Brain microvascular endothelial cell (primary cell): ENCODE data around the gene CENPV.

Experiments used
- DNase-seq: peaks from one replicate; pipeline ENCODE4 v3.0.0-alpha.2; 2020
- H3K27ac ChIP-seq: fragments of 250-450 bp; sonication (Bioruptor Pico); 2 replicates; pipeline ENCODE4 v1.5.1; 2020; ENCODE audit warnings: mild to moderate bottlenecking, moderate library complexity
- H3K27me3 ChIP-seq: fragments of 250-450 bp; sonication (Bioruptor Pico); replicated peaks from 2 replicates; pipeline ENCODE4 v1.5.1; 2020; ENCODE audit warnings: mild to moderate bottlenecking
- H3K36me3 ChIP-seq: fragments of 250-450 bp; sonication (Bioruptor Pico); replicated peaks from 2 replicates; pipeline ENCODE4 v1.5.1; 2020; ENCODE audit warnings: mild to moderate bottlenecking
- H3K4me3 ChIP-seq: 2 replicates; pipeline ENCODE4 v1.5.1; 2011; ENCODE audit warnings: low read depth, mild to moderate bottlenecking, control low read depth, low read length, moderate library complexity
- CTCF ChIP-seq: IDR thresholded peaks from 2 replicates; pipeline ENCODE4 v1.5.1; 2011; ENCODE audit warnings: low read depth, mild to moderate bottlenecking, moderate library complexity, low read length, control low read depth, inconsistent platforms; ENCODE audit errors: missing control alignments
- in situ Hi-C: cut with HindIII; loops from 2 replicates; pipeline ENCODE4 v1.10.0; 2017; ENCODE audit warnings: low sequenced_read_pairs, low pct_ligation_motif_present

The CENPV gene

GRCh38 chr17:16384557-16384956 lies 31.3 kb upstream of the CENPV start:
- no peak for DNase-seq
- Histone ChIP-seq H3K27me3 (no peaks in the 10 kb centered on the region), H3K27ac (no peak overlapping the region), H3K36me3 (peaks cover 17% of the 10 kb centered on the region), H3K4me3 (no peak overlapping the region)
- TF ChIP-seq CTCF, result no peak
- in situ Hi-C loops, result no loop called here

GRCh38 chr17:16383772-16384287 lies 30.6 kb upstream of the CENPV start:
- Histone ChIP-seq H3K4me3 (no peak overlapping the region), H3K27ac (no peak overlapping the region), H3K27me3 (no peaks in the 10 kb centered on the region), H3K36me3 (peaks cover 17% of the 10 kb centered on the region)
- DNase-seq, result no peak
- TF ChIP-seq CTCF, result no peak
- in situ Hi-C loops, result no loop called here

- Histone ChIP-seq H3K36me3 (peaks cover 17% of the 10 kb centered on the region), H3K27ac (no peak overlapping the region), H3K4me3 (peak overlapping the region; percentile 17), H3K27me3 (no peaks in the 10 kb centered on the region)
- in situ Hi-C loops, result no loop called here
- DNase-seq, result no peak
- no peak for TF ChIP-seq CTCF
Observed at GRCh38 chr17:16383216-16383615, 29.9 kb upstream of the CENPV start.

- H3K4me3 ChIP-seq, result peak overlapping the region; percentile 89
- DNase-seq, result no peak
- H3K36me3 ChIP-seq, result peaks cover 17% of the 10 kb centered on the region
- in situ Hi-C loops, result no loop called here
- no peak for TF ChIP-seq CTCF
- H3K27me3 ChIP-seq, result no peaks in the 10 kb centered on the region
- H3K27ac ChIP-seq, result peak overlapping the region; percentile 99
Observed at GRCh38 chr17:16381496-16381820, 28.2 kb upstream of the CENPV start.

- no peaks in the 10 kb centered on the region for H3K27me3 ChIP-seq
- peaks cover 17% of the 10 kb centered on the region for H3K36me3 ChIP-seq
- in situ Hi-C loops, result no loop called here
- H3K4me3 ChIP-seq, result peak within 1 kb of the TSS; percentile 89
- peak within 1 kb of the TSS; percentile 99 for H3K27ac ChIP-seq
- peak; percentile 98 for DNase-seq
- TF ChIP-seq CTCF, result peak; percentile 23
Observed at GRCh38 chr17:16380640-16381495, 27.6 kb upstream of the CENPV start, which contains the start of gene UBB. UBB (plus strand) TSS chr17:16381091; CDS start chr17:16381908, 817 bp downstream.

GRCh38 chr17:16379654-16380053 lies 26.4 kb upstream of the CENPV start:
- in situ Hi-C loops, result no loop called here
- no peak overlapping the region for H3K4me3 ChIP-seq
- DNase-seq, result no peak
- TF ChIP-seq CTCF, result no peak
- H3K36me3 ChIP-seq, result peaks cover 17% of the 10 kb centered on the region
- H3K27me3 ChIP-seq, result no peaks in the 10 kb centered on the region
- H3K27ac ChIP-seq, result no peak overlapping the region
